ENCODE results near the gene ARID1B. TPM values are rescaled to one million over a fixed set of nuclear protein-coding genes. Genes with fewer than 3 reads are reported as not detected.
A peak's percentile ranks its signal among the peaks of the same experiment; 100 is the strongest.

The ARID1B gene
- total RNA-seq, 1 donor from 2014 or later: 16.3 TPM

- H3K27me3 ChIP-seq (ENCODE audit: control insufficient read depth, insufficient read depth, low read length): no peaks in the 10 kb centered on the region
- no peak for FAIRE-seq
- peaks cover 22% of the 10 kb centered on the region for H3K36me3 ChIP-seq (ENCODE audit: control insufficient read depth, insufficient read depth, low read length)
- no peak overlapping the region for H3K4me3 ChIP-seq (ENCODE audit: low read depth, low read length)
- DNase-seq (ENCODE audit: low read depth): no peak
- no peak for TF ChIP-seq CTCF (IDR thresholded peaks at IDR 0.05; ENCODE audit: insufficient read depth, low read length, severe bottlenecking)
Measured at GRCh38 chr6:157187182-157188083, 410.3 kb downstream of the ARID1B start.

- FAIRE-seq: no peak
Measured at GRCh38 chr6:157188213-157188612, 411.0 kb downstream of the ARID1B start.

GRCh38 chr6:157193443-157193996 is 416.3 kb downstream of the ARID1B start:
- no peaks in the 10 kb centered on the region for H3K27me3 ChIP-seq (ENCODE audit: control insufficient read depth, insufficient read depth, low read length)
- H3K4me3 ChIP-seq (ENCODE audit: low read depth, low read length): no peak overlapping the region
- H3K36me3 ChIP-seq (ENCODE audit: control insufficient read depth, insufficient read depth, low read length): peaks cover 14% of the 10 kb centered on the region
- DNase-seq (ENCODE audit: low read depth): no peak
- no peak for TF ChIP-seq CTCF (IDR thresholded peaks at IDR 0.05; ENCODE audit: insufficient read depth, low read length, severe bottlenecking)
- no peak for FAIRE-seq

More at GRCh38 chr6:157188213-157188612, 411.0 kb downstream of the ARID1B start:
- no peak overlapping the region for H3K4me3 ChIP-seq (ENCODE audit: low read depth, low read length)
- DNase-seq (ENCODE audit: low read depth): no peak
- H3K27me3 ChIP-seq (ENCODE audit: control insufficient read depth, insufficient read depth, low read length): no peaks in the 10 kb centered on the region
- H3K36me3 ChIP-seq (ENCODE audit: control insufficient read depth, insufficient read depth, low read length): peaks cover 22% of the 10 kb centered on the region
- TF ChIP-seq CTCF (IDR thresholded peaks at IDR 0.05; ENCODE audit: insufficient read depth, low read length, severe bottlenecking): no peak

GRCh38 chr6:157194110-157194509 is 416.9 kb downstream of the ARID1B start:
- H3K4me3 ChIP-seq (ENCODE audit: low read depth, low read length): no peak overlapping the region
- H3K27me3 ChIP-seq (ENCODE audit: control insufficient read depth, insufficient read depth, low read length): no peaks in the 10 kb centered on the region
- H3K36me3 ChIP-seq (ENCODE audit: control insufficient read depth, insufficient read depth, low read length): peaks cover 14% of the 10 kb centered on the region
- FAIRE-seq (no peak), DNase-seq (ENCODE audit: low read depth) (no peak)
- no peak for TF ChIP-seq CTCF (IDR thresholded peaks at IDR 0.05; ENCODE audit: insufficient read depth, low read length, severe bottlenecking)

- peaks cover 12% of the 10 kb centered on the region for H3K36me3 ChIP-seq (ENCODE audit: control insufficient read depth, insufficient read depth, low read length)
Measured at GRCh38 chr6:157194643-157195042, 417.5 kb downstream of the ARID1B start.

More at GRCh38 chr6:157194643-157195042, 417.5 kb downstream of the ARID1B start:
- no peaks in the 10 kb centered on the region for H3K27me3 ChIP-seq (ENCODE audit: control insufficient read depth, insufficient read depth, low read length)
- no peak for FAIRE-seq
- no peak overlapping the region for H3K4me3 ChIP-seq (ENCODE audit: low read depth, low read length)
- peak; percentile 25 for DNase-seq (ENCODE audit: low read depth)
- no peak for TF ChIP-seq CTCF (IDR thresholded peaks at IDR 0.05; ENCODE audit: insufficient read depth, low read length, severe bottlenecking)
